Activated T-cell treated with anti-CD3 and anti-CD28 coated beads for 1 hour (primary cell): Measurements from ENCODE around the gene SLU7.
A peak's percentile ranks its signal among the peaks of the same experiment; 100 is the strongest.
"Not testable (repeated sequence)": the region's sequence is repeated elsewhere in the genome, so short reads cannot be mapped to it uniquely, and the experiment has no call there.

Experiments
- DNase-seq: peaks from one replicate; pipeline ENCODE4 v3.0.0-alpha.2; 2020; ENCODE audit warnings: low read depth

The SLU7 gene

GRCh38 chr5:160450164-160450932 is 31.5 kb upstream of the SLU7 start:
- DNase-seq, result no peak

GRCh38 chr5:160449458-160449857 is 30.6 kb upstream of the SLU7 start:
- DNase-seq, result no peak

- DNase-seq, result no peak
Observed at GRCh38 chr5:160448886-160449285, 30.0 kb upstream of the SLU7 start.

- DNase-seq, result no peak
Observed at GRCh38 chr5:160445751-160446150, 26.9 kb upstream of the SLU7 start.

- DNase-seq, result no peak
Observed at GRCh38 chr5:160445132-160445531, 26.3 kb upstream of the SLU7 start.

GRCh38 chr5:160444407-160444806 is 25.5 kb upstream of the SLU7 start:
- no peak for DNase-seq

GRCh38 chr5:160442824-160443431 is 24.0 kb upstream of the SLU7 start:
- no peak for DNase-seq

GRCh38 chr5:160441311-160441781 is 22.5 kb upstream of the SLU7 start:
- DNase-seq, result no peak

GRCh38 chr5:160439205-160439600 is 20.3 kb upstream of the SLU7 start:
- DNase-seq, result peak; percentile 90

GRCh38 chr5:160438316-160439204 is 19.7 kb upstream of the SLU7 start:
- peak; percentile 28 for DNase-seq

GRCh38 chr5:160437271-160437670 is 18.4 kb upstream of the SLU7 start:
- no peak for DNase-seq

GRCh38 chr5:160436661-160437060 is 17.8 kb upstream of the SLU7 start:
- not testable (repeated sequence) for DNase-seq

GRCh38 chr5:160436017-160436416 is 17.1 kb upstream of the SLU7 start:
- DNase-seq, result no peak

GRCh38 chr5:160435532-160435931 is 16.7 kb upstream of the SLU7 start:
- DNase-seq, result no peak

- no peak for DNase-seq
Observed at GRCh38 chr5:160434022-160434531, 15.2 kb upstream of the SLU7 start.

- no peak for DNase-seq
Observed at GRCh38 chr5:160432787-160433186, 13.9 kb upstream of the SLU7 start.

- DNase-seq, result no peak
Observed at GRCh38 chr5:160432196-160432595, 13.3 kb upstream of the SLU7 start.

- no peak for DNase-seq
Observed at GRCh38 chr5:160427607-160428006, 8.7 kb upstream of the SLU7 start.

- no peak for DNase-seq
Observed at GRCh38 chr5:160423099-160423498, 4.2 kb upstream of the SLU7 start.

- DNase-seq, result peak; percentile 89
Observed at GRCh38 chr5:160421625-160422258, 2.9 kb upstream of the SLU7 start, which contains the start of gene PTTG1. PTTG1 (plus strand) TSS chr5:160421855; CDS start chr5:160422313, 458 bp downstream.

- no peak for DNase-seq
Observed at GRCh38 chr5:160420331-160420610, 1.4 kb upstream of the SLU7 start.
